HG02759 (cell line): Measurements from ENCODE around the gene ASCC2.
"Not testable (repeated sequence)": the region's sequence is repeated elsewhere in the genome, so short reads cannot be mapped to it uniquely, and the experiment has no call there.

Source experiments
- ATAC-seq: cut with Tn5 transposase; IDR thresholded peaks from one replicate; pipeline ENCODE4 v1.9.1; 2021; ENCODE audit warnings: mild to moderate bottlenecking, moderate library complexity; ENCODE audit not compliant: unreplicated experiment

Gene ASCC2

DNA sequence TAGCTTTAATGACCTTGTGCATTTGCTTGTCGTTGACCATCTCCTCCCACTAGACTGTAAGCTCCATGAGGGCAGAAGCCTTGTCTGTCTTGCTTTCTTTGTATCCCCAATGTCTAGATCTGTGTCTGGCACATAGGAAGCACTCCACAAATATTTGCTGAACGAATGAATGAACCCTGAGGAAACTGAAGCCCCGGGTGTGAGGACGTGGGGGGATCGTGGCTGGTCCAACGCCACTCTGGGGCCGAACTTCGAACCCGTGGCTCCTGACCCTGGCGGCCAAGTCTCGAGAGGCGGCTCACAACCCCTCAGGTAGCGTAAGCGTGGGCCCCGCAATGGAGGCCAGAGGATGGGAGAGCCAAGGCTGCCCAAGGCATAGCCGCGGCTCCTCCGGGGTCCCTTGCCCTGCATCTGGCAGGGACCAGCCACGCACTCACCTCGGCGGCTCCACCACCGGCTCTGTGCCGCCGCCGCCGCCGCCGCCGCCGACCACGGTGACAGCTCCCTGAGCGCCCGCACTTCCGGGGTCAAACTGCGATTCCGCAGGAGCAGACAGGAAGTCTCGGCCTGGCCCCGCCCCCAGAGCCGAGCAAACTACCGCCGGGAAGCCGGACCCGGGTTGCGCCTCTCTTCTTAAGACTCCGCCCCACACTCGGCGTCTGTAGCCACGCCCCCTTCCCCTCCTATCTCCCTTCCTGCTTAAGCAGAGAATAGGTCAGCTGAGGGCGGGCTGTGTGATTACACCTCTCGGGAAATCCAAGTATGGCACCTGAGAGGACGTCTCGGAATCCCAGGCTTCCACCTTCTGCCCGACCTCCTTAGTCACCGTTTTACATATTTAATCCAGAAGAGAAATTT lies at the start of gene ASCC2:
TSS of gene ASCC2 (minus strand) at position 534 of the 858 bp plus-strand sequence. CDS start 5,949 bp downstream, outside the sequence.
- ATAC-seq, result peak; percentile 98

DNA sequence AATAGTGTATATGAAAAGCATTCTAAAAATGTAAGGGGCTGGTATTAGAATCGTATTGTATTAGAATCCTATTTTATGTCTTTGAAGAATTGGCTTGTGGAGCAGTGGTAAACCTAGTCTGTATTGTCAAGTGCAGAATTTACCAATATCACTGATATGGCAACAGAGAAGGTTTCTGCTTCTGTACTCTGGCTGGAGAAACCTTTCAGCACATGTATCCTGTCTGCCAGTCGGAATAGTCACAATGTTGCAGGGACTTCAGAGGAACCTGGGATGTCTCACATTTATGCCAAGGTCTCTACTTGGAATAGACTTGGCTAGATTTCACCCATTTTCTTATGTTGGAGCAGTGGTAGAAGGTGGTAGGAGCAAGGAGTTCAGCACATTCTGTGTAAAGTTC lies 49.3 kb upstream of the ASCC2 start:
- no peak for ATAC-seq

GRCh38 chr22:29886596-29886995 lies 48.5 kb upstream of the ASCC2 start:
- no peak for ATAC-seq

DNA sequence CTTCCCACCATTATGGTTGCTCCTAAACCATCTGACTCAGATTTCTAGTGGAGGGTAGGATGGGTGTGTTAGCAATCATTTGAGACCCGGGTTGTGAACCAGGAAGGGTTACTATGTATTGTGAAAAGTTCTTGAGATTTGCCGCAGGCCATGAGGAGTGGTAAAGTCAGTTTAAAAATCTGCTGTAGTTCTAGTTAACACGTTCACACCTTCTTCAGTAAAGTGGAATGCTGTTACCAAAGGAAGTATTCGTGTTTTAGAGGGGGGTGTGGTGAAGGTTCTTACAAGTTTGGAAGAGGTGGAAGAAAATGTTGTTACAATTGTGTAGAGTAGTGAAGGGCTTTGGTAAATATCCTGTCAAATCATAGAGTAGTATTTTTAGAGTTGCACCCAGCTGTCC lies 47.5 kb upstream of the ASCC2 start:
- ATAC-seq, result no peak

DNA sequence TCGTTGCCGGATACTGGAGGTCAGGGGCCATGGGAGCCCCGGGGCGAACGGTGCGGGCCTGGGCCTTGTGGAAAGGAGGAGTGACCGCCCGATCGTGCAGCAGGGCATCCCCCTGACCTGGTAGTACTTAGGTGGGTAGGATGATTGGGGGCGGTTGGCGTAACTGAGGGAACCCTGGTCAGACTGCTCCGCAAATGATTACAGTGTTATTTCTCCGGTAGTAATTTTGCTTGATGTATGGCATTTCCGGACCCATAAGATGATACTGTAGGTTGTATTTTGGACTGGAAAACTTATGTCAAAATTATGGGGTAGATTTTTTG lies 45.7 kb upstream of the ASCC2 start:
- ATAC-seq, result no peak

- ATAC-seq, result peak; percentile 83
Observed at GRCh38 chr22:29883045-29883774, 45.1 kb upstream of the ASCC2 start, which contains the start of gene MTMR3. MTMR3 (plus strand) TSS chr22:29883174; CDS start chr22:29971060, 87,886 bp downstream.

DNA sequence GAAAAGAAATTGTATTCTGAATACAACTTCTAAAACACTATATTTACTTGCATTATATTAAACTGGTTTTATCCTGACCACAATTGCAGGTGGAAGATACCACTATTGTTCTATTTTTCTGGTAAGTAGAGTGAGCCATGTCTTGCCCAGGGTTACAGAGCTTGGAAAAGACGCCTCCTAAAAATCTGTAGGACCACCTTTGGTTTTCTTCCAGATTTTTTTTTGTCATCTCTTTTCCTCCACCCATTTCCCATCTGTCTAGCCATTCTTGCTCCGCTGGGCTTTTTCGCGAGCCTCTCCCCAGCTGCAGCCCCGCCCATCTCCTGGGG lies 44.6 kb upstream of the ASCC2 start:
- ATAC-seq, result no peak

DNA sequence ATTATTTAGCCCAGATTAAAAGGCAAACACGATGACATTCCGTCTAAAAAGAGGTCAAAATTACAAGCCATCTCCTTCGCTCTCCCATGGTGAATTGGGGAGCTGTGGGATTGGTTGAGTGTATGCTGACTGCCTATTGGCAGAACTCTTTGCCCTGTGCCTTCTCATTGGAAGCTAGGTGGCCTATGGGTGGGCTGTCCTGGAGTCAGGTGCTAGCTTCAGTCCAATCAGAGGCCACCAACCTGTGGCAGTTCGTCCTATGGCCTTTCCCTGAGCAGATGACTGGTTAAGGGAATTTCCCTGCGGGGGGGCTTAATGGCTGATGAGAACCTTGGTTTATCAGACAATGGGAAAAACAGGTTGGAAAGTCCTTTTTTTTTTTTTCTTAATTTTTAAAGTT lies 41.7 kb upstream of the ASCC2 start:
- no peak for ATAC-seq

DNA sequence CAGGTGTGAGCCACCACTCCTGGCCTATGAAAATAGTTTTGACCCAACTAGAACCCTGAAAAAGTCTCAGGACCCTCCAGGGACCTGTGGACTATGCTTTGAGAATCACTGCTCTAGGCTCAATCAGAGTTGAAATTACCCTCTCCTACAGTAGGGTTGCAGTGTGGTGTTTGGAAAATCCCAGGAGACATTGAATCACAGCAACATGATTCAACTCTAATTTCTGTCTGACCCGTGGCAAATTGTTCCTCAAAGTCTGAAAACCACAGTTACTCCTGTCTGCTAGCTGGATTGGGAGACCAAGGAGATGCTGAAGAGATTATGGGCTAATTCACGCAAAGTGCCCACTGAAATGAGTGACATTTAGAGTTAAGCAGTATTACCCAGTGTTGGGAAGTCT lies 39.5 kb upstream of the ASCC2 start:
- no peak for ATAC-seq

GRCh38 chr22:29873943-29874342 lies 35.9 kb upstream of the ASCC2 start:
- no peak for ATAC-seq

GRCh38 chr22:29872989-29873388 lies 34.9 kb upstream of the ASCC2 start:
- ATAC-seq, result no peak

GRCh38 chr22:29872144-29872893 lies 34.2 kb upstream of the ASCC2 start:
- ATAC-seq, result no peak

- no peak for ATAC-seq
Observed at GRCh38 chr22:29871684-29872083, 33.6 kb upstream of the ASCC2 start.

- no peak for ATAC-seq
Observed at GRCh38 chr22:29870574-29870973, 32.5 kb upstream of the ASCC2 start.

- ATAC-seq, result no peak
Observed at GRCh38 chr22:29867851-29868250, 29.8 kb upstream of the ASCC2 start.

- ATAC-seq, result no peak
Observed at GRCh38 chr22:29867260-29867659, 29.2 kb upstream of the ASCC2 start.

DNA sequence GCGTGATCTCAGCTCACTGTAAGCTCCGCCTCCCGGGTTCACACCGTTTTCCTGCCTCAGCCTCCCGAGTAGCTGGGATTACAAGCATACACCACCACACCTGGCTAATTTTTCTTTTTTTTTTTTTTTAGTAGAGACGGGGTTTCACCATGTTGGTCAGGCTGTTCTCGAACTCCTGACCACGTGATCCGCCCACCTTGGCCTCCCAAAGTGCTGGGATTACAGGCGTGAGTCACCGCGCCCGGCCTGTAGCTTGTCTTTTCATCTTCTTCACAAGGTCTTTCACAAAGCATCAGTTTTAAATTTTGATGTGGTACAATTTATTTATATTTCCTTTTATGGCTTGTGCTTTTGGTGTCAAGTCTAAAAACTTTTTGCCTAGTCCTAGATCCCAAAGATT lies 27.5 kb upstream of the ASCC2 start:
- ATAC-seq, result not testable (repeated sequence)

GRCh38 chr22:29861672-29862297 lies 23.7 kb upstream of the ASCC2 start:
- ATAC-seq, result no peak

DNA sequence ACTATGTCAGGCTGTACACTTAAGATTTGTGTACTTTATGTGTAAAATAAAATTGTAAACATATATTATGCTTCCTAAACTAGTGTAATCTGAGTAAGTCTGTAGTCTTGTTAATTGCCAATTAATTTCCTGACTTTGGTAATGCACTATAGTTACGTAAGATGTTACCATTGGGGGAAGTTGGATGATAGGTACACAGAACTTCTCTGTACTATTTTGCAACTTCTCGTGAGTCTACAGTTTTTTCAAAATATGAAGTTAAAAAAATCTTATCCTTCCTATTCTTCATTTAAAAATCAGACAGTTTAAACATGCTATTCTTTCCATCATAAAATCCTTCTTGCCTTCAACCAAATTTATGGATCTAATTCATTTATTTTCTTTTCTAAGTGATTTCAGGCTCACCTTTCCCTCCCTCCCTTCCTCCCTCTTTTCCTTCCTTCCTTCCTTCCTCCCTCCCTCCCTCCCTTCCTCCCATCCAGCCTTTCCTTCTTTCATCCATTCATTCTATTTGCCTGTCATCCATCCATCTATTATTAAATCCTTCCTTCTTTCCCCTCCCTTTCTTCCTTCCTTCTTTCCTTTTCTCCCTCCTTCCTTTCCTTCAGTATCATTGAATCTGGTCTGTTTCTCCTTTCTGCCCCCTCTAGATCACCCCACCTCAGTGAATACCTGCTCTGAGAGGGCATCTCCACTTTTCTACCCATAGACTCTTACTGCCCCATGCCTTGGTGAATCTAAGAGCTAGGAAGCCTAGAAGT lies 22.1 kb upstream of the ASCC2 start:
- no peak for ATAC-seq

- not testable (repeated sequence) for ATAC-seq
Observed at GRCh38 chr22:29859030-29859429, 21.0 kb upstream of the ASCC2 start.
